HT-29 (cell line): ENCODE results near the gene CAMK2B. TPM values are rescaled to one million over a fixed set of nuclear protein-coding genes. Genes with fewer than 3 reads are reported as not detected.

Experiments used
- DNase-seq: peaks from one replicate; pipeline ENCODE4 v3.0.0-alpha.2; 2015; ENCODE audit warnings: low spot score
- total RNA-seq: library from RNA; depleted of rRNA; stranded (reverse); fragments of >200 nt; shearing (Covaris generic); gene quantifications from 2 replicates; pipeline ENCODE4 v1.2.3, GENCODE V29; 2014

The CAMK2B gene
- total RNA-seq, 1 experiment from 2014 or later, result 1.8 TPM

- DNase-seq, result no peak
Observed at GRCh38 chr7:44330331-44330730, 4.9 kb upstream of the CAMK2B start.

GRCh38 chr7:44329888-44330287, 4.5 kb upstream of the CAMK2B start:
- no peak for DNase-seq

DNA sequence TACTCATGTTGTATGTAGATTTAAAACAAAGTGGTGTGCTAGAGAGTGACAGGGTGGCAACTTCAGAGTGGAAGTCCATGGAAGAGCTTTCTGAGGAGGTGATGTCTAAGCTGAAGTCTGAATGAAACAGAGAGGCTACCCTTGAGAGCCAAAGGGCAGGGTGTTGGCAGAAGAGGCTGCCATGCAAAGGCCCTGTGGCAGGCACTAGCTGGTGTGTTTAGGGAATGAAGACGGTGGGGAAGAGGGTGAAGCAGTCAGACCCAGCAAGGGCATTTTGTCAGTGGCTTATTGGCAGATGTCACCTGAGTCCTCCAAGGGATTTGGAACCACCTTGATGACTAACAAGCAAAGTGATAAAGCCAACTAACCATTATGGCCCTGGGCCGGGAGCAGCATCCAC, 3.7 kb upstream of the CAMK2B start:
- DNase-seq, result no peak

- DNase-seq, result no peak
Observed at GRCh38 chr7:44327981-44328380, 2.6 kb upstream of the CAMK2B start.

- no peak for DNase-seq
Observed at GRCh38 chr7:44326261-44327125, 1.1 kb upstream of the CAMK2B start.

- no peak for DNase-seq
Observed at GRCh38 chr7:44325811-44326241, 432 bp upstream of the CAMK2B start.

DNA sequence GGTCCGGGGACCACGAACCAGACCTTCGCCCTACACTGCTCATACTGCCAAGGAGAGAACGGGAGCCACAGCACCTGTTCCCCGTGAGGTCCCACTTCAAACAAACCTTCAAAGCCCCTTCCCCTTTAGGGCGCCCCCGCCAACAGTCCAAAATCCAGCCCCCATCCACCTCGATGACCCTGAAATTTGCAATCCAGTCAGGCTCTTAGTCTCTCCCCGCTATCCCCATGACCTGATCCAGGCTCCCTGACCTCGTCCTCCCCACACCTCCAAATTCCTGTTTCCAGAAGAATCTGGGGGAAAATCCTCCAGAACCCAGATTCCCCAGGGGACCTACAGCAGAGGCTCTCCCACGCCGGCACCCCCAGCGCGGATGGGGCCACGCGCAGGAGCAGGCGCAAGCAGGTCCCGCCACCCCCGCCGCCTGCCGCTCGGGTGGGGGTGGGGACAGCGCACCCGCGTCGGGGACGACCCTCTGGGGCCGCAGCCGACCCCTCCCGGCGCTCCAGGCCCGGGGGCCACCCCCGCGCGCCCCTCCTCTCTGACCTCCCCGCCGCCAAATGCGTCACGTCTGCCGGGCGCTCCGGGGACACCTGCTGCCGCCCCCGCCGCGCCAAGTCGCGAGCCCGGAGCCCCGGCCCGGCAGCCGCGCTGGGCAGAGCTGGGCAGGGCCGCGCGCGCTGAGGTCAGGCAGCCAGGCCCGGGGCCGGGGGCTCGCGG, 753 bp downstream of the CAMK2B start:
- DNase-seq, result no peak

DNA sequence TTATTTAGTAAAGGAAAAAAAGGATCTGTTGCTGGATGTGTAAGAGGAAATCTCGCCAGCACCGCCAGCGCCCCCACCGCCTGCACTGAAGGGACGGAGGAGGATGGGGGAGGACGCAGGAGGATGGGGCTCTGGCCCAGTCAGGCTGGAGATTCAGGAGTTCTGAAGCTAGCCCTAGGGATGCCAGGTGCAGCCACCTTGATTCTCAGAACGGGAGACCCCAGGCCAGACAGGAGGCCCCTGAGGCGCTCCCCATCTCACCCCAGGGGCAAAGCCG, 1.3 kb downstream of the CAMK2B start:
- no peak for DNase-seq

- no peak for DNase-seq
Observed at GRCh38 chr7:44323381-44324203, 1.8 kb downstream of the CAMK2B start.

DNA sequence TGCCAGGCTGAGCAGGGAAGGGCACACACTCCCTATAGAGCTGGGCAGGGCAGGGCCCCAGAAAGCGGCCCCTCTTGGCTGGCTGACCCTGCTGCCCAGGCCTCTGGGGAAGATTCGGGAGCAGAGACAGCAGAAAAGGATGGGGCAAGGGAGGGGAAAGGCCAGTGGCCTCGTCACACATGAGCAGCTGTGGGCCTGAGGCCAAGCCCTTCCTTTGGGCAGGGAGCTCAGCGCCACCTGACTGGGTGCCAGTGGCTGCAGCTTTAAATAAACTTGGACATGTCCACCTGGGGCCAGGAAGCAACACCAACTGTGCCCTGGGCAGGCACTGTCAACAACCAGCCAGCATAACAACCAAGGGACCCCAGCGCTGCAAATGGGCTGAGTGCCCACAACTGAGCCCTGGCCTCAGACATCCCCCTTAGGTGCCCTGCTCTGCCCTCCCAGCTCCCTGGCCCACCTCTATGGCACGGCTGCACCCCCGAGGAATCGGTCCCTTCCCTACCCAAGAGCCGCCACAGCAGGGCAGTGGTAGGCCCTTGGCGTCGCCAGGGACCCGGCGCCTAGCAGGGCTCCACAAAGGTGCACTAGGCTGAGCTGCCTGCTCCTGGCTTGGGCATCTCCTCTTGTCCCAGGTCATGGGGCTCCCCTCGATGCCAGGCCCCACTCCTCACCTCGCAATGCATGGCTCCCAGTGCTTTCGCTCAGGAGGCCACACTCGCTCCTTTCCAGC, 2.6 kb downstream of the CAMK2B start:
- no peak for DNase-seq

GRCh38 chr7:44321796-44322195, 3.6 kb downstream of the CAMK2B start:
- no peak for DNase-seq

GRCh38 chr7:44320794-44321371, 4.5 kb downstream of the CAMK2B start:
- DNase-seq, result no peak

- DNase-seq, result no peak
Observed at GRCh38 chr7:44320141-44320540, 5.3 kb downstream of the CAMK2B start.

DNA sequence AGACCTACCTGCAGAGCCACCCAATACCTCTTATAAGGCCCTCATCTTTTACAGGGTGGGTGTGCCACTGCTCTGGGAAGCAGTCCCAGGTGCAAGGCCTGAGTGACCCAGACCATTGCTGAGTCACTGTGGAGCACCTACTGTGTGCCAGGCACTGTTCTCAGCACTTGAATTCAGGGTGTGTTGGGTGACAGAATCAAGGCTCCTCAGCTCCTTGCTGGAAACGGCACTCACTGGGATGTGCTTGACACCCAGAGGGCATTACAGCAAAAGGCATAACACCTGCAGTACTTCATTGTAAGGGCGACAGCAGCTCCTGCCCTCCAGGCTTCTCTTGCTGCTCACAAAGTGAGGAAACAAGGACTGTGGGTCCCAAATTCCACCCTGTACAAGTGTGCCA, 7.1 kb downstream of the CAMK2B start:
- DNase-seq, result no peak

DNA sequence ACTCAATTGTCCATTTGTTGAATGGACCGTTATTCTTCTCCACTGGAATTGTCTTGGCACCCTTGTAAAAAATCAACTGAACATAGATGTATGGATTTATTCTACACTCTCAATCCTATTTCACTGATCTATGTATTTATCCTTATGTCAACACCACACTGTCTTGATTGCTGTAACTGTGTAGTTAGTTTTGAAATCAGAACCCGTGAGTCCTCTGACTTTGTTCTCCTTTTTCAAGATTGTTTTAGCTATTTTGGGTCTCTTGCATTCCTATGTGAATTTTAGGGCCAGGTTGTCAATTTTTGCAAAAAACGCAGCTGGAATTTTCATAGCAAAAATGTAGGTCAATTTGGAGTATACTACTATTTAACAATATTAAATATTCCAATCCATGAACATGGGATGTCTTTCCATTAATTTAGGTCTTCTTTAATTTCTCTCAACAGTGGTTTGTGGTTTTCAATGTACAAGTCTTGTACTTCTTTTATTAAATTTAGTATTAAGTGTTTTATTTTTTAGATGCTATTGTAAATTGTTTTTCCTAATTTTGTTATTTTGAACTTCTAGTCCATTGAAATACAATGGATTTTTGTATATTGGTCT, 10.0 kb downstream of the CAMK2B start:
- no peak for DNase-seq

DNA sequence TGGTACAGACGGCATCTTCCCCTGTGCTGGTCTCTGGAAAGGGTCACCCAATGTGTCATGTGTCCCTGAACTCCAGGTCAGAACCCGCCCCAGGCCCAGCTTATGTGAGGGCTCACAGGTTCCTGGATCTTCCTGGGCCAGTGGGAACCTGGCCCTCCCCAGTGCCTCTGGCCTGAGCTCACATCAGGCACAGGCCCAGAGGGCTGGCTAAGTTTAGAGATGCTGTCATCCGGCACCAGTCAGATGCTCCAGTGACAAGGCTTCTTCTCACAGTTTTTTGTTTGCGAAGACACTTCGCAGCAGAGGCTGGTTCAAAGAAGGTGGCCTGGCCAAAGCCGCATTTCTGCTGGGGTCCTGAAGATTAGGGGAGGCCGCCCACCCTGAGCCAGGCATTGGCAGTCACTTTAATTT, 11.8 kb downstream of the CAMK2B start:
- no peak for DNase-seq

GRCh38 chr7:44313016-44313415, 12.4 kb downstream of the CAMK2B start:
- DNase-seq, result no peak

DNA sequence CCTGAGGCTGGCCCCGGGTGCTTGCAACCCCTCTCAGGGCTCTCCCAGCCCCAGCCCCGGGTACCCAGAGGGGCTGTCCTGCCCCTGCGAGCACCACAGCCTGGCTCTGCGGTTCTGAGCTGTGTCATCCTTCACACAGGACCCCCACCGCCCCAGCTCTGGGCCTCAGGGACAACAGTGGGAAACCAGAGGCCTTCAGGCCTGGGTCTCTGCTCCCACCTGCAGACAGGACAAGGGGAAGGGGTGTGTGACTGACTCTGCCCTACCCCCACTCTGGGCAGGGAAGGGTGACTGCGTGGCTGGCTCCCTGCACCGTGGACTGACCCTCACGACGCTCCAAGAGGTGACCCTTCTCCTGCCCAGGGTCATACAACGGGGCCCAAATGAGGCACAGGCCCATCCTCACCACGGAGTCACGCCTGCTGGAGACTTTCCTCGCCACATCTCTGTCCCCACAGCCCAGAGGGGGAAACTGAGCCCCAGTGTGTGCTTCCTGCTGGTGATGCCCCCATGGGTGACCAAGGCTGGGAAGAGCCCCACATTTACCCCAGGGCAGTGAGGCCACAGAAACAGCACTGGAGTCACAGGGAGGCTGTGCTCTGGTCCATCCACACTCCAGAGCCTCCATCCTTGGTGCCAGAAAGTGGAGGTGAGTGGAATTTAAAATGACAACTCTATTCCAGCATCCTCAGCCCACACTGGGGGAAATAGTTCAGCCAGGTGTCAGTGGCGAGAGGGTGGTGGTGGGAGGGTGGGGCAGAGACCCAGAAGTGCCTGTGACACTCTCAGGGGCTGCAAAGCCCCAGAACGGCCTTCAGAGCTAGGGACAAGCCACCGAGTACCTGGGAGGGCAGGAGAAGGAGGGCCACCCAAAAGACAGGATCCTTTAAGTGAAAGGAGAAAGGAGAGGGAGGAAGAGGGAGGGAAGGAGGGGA, 13.6 kb downstream of the CAMK2B start:
- no peak for DNase-seq

DNA sequence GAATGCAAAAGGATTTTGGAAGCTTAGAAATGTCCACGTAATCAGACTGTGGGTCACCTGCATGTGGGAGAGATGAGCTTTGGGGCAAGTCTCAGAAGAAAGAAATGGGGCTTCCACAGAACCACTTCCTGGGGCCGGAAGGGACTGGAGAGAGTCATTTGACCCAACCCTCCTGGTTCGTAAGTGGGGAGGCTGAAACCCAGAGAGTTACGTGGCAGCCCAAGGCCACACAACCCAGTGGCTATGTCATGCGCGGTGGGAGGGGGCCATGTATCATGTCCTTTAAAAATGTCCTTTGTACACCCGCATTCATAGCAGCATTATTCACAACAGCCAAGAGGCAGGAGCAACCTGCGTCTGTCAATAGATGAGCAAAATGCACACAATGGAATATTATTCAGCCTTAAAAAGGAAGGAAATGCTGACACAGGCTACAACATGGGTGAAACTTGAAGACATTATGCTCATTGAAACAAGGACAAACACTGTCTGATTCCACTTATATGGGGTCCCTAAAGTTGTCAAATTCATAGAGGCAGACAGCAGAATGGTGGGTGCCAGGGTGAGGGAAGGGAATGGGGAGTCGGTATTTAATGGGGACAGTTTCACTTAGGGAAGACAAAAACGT, 15.1 kb downstream of the CAMK2B start:
- no peak for DNase-seq
